ENCODE measurements around the gene RHOBTB1. TPM values are rescaled to one million over a fixed set of nuclear protein-coding genes. Genes with fewer than 3 reads are reported as not detected.

RHOBTB1 gene
- total RNA-seq, 4 donors from 2014 or later, result 2.4 to 6.9 (median 4.2) TPM

DNA sequence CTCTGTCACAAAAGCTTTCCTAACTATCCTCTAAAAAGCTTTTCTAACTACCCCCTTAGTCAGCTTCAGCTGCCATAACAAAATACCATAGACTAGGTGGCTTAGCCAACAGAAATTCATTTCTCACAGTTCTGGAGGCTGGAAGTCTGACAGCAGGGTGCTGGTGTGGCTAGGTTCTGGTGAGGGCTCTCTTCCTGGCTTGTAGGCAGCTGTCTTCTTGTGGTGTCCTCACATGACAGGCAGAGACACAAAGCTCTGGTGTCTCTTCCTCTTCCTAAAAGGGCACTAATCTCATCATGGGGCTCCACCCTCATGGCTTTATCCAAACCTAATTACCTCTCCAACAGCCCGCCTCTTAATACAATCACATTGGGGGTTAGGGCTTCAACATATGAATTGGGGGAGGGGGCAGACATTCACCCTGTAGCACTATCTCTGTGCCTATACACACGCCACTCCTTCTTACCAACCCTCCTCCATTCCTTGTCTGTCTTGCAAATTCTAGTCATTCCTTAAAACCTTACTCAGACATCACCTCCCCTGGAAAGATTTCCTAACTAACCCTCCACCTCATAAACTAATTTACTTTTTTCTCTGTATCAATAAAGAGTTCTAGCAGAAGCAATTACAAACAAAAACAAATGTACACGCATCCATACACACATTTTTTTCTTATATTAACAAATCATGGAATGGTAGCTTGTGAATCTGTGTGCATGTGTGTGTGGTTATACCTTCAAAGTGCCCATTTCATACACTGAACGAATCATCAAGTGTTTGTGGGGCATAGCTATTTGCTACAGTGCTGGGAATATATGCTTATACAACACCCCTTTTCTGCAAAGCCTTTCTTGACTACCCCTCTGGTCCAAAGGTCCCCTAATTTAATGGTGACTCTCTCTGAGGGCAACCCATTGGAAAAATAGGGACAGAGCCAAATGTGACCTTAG is 26.4 kb downstream of the RHOBTB1 start:
- TF ChIP-seq, protein P1, sequence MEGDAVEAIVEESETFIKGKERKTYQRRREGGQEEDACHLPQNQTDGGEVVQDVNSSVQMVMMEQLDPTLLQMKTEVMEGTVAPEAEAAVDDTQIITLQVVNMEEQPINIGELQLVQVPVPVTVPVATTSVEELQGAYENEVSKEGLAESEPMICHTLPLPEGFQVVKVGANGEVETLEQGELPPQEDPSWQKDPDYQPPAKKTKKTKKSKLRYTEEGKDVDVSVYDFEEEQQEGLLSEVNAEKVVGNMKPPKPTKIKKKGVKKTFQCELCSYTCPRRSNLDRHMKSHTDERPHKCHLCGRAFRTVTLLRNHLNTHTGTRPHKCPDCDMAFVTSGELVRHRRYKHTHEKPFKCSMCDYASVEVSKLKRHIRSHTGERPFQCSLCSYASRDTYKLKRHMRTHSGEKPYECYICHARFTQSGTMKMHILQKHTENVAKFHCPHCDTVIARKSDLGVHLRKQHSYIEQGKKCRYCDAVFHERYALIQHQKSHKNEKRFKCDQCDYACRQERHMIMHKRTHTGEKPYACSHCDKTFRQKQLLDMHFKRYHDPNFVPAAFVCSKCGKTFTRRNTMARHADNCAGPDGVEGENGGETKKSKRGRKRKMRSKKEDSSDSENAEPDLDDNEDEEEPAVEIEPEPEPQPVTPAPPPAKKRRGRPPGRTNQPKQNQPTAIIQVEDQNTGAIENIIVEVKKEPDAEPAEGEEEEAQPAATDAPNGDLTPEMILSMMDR (IDR thresholded peaks at IDR 0.05), result no peak
- TF ChIP-seq POLR2A (IDR thresholded peaks at IDR 0.05), result no peak
- intact Hi-C loops (cut with DNase I; ENCODE audit: low total_unique reads), result no loop called here
- 95 to 97% methylated on average over 4 of the region's 4 CpGs for WGBS, 2 donors
- DNase-seq (ENCODE audit: low spot score in 2 of 2), result no peak
- H3K4me3 ChIP-seq (ENCODE audit: low read depth, poor library complexity, severe bottlenecking), result no peak overlapping the region

DNA sequence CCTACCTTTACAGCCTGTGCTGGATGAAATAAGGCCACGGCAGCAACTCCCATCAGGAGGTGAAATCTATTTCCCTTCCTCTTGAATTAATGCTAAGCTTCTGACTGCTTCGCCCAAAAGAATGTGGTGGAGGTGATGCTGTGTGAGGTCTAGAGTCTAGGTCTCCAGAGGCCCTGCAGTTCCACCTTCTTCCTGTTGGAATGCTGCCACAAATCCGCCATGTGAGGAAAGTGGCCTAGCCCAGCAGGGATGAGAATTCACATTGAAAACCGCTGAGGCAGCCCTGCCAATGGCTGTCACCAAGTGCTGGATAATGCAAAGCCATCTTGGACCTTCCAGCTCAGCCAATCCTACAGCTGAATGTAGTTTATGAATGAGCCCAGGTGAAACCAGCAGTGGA is 28.0 kb downstream of the RHOBTB1 start:
- WGBS, 2 donors, result 84 to 91% methylated on average over 4 of the region's 4 CpGs
- H3K4me3 ChIP-seq (ENCODE audit: low read depth, poor library complexity, severe bottlenecking), result no peak overlapping the region
- intact Hi-C loops (cut with DNase I; ENCODE audit: low total_unique reads), result no loop called here
- TF ChIP-seq, protein P1 (IDR thresholded peaks at IDR 0.05), result no peak
- no peak for TF ChIP-seq POLR2A (IDR thresholded peaks at IDR 0.05)
- no peak for DNase-seq (ENCODE audit: low spot score in 2 of 2)

DNA sequence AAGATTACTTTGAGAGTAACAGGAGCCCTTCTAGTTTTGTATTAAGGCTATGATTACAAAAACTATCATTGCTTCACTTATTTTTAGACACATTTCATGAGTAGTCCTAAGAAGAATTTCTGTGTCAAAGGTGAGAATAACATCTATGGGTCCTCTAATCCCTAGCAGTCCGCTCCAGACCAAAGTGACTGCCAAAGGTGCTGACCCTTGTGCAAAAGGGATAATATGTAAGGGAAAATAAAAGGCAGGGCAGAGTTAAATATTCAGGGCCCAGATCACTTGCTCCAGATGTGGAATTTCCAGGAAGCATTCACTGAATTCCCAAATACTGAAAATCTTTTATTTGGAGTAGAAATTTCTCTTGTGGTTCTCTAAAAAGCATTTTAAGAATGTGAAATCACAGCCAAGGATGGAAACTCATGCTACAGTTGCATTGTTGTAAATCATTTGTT is 29.3 kb downstream of the RHOBTB1 start:
- H3K4me3 ChIP-seq (ENCODE audit: low read depth, poor library complexity, severe bottlenecking), result no peak overlapping the region
- intact Hi-C loops (cut with DNase I; ENCODE audit: low total_unique reads), result no loop called here
- 23 to 65% methylated on average over 1 of the region's 1 CpG for WGBS, 2 donors
- no peak for TF ChIP-seq POLR2A (IDR thresholded peaks at IDR 0.05)
- TF ChIP-seq, protein P1 (IDR thresholded peaks at IDR 0.05), result no peak
- no peak for DNase-seq (ENCODE audit: low spot score in 2 of 2)

DNA sequence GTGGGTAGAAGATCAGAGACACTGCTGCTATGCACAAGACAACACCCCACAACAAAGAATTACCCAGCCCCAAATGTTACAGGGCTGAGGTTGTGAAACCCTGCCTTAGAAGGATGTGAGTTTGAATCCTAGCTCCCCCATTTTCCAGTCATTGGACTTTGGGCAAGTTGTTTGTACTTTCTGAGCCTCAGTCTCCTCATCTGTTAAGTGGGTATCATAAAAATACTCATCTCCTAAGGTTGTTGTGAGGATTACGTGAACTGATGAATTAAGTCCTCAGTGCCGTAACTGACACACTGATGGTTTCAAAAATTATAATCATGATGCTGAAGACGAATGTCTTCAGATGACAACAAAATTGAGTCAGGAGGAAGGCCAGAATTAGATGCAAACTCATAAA is 30.3 kb downstream of the RHOBTB1 start:
- intact Hi-C loops (cut with DNase I; ENCODE audit: low total_unique reads), result no loop called here

DNA sequence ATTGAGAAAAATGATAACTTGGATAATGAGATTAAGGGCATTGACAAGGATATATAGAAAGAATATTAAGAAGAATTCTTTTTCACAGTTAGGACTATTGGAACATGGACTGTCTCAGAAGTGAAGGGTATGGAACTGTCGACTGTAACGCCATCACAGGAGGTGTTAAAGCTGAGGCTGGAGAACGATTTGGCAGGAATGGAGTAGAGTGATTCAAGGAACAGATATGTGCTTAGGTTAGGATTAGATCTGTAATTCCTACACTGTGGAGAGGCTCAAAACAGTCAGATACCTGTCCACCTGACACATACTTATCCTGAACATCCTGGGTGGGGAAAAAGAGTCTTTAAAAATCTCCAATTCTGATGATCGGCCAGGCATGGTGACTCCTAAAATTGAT is 30.9 kb downstream of the RHOBTB1 start:
- H3K4me3 ChIP-seq (ENCODE audit: low read depth, poor library complexity, severe bottlenecking), result no peak overlapping the region
- TF ChIP-seq, protein P1 (IDR thresholded peaks at IDR 0.05), result no peak
- no peak for TF ChIP-seq POLR2A (IDR thresholded peaks at IDR 0.05)
- WGBS, 2 donors, result 87% methylated on average over 4 of the region's 4 CpGs
- intact Hi-C loops (cut with DNase I; ENCODE audit: low total_unique reads), result no loop called here
- DNase-seq (ENCODE audit: low spot score in 2 of 2), result no peak

More for the DNA sequence above, 30.3 kb downstream of the RHOBTB1 start:
- no peak for DNase-seq (ENCODE audit: low spot score in 2 of 2)
- TF ChIP-seq, protein P1 (IDR thresholded peaks at IDR 0.05), result no peak
- no peak for TF ChIP-seq POLR2A (IDR thresholded peaks at IDR 0.05)
- WGBS, 2 donors, result 89 to 91% methylated on average over 3 of the region's 3 CpGs
- H3K4me3 ChIP-seq (ENCODE audit: low read depth, poor library complexity, severe bottlenecking), result no peak overlapping the region
